ENCODE data around the gene RNASEH2C.
A peak's percentile ranks its signal among the peaks of the same experiment; 100 is the strongest.
"Not testable (repeated sequence)": the region's sequence is repeated elsewhere in the genome, so short reads cannot be mapped to it uniquely, and the experiment has no call there.

Gene RNASEH2C

DNA sequence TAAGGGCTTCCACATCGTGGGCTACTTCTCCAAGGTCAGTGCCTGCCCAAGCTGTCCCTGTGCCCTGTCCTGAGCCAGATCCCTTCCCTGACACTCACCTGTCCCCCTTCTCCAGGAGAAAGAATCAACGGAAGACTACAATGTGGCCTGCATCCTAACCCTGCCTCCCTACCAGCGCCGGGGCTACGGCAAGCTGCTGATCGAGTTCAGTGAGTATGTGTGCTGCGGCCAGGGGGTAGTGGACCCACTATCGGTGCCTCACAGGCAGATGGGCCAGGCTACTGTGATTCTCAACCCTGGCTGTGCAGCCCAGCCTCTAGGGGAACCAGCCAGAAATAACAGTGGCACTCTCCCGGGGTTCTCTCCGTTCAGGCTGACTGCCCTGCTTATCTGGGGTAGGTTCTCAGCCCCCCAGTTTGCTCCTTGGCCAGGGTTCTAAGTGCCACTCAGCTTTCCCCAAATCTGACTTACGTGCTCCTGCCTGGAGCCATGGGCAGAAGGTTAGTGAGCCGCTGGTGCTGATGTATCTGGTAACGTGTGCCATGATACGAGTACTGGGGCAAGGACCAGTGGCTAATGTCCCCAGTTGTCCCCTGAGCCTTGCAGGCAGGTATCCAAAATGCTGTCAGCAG lies 3.7 kb downstream of the RNASEH2C start:
- DNase-seq (ENCODE audit: low spot score) = no peak

DNA sequence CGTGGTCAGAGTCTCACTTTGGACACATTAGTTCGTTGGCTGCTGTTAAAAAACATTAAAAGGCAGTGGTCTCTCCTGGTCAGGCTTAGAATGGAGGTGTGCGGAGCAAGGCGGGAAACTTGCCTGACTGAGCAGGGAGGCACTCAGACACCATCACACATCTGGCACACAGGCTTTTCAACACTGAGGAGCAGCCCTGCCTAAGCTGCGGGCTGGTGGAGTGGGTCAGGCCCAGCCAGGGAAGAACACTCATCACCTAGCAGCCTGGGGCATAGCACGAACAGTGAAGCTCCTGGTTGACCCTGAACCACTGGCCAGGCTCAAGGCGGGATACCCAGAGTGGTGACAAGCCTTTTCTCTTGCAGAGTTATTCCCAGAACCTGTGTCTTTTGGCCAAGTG lies 4.3 kb downstream of the RNASEH2C start:
- no peak for DNase-seq (ENCODE audit: low spot score)

- no peak for DNase-seq (ENCODE audit: low spot score)
Observed at GRCh38 chr11:65714433-65714832, 6.2 kb downstream of the RNASEH2C start.

- DNase-seq (ENCODE audit: low spot score) = no peak
Observed at GRCh38 chr11:65713212-65713969, 7.2 kb downstream of the RNASEH2C start.

DNA sequence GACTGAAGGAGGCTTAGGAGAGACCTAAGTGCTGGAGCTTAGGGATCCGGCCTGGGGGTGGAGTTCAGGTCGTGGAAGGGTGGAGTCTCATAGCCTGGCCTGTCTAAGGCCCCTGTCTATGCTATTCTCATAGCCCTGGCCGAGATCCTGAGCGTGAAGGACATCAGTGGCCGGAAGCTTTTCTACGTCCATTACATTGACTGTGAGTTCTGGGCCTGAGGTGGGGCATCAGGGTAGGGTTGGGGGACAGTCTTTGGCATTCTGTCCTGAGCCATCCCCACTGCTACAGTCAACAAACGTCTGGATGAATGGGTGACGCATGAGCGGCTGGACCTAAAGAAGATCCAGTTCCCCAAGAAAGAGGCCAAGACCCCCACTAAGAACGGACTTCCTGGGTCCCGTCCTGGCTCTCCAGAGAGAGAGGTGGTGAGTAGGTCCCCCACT lies 7.9 kb downstream of the RNASEH2C start:
- no peak for DNase-seq (ENCODE audit: low spot score)

- peak; percentile 97 for DNase-seq (ENCODE audit: low spot score)
Observed at GRCh38 chr11:65711785-65712632, 8.6 kb downstream of the RNASEH2C start, which contains the start of gene KAT5. Gene KAT5 (plus strand): TSS chr11:65712252. CDS start chr11:65712268, 16 bp downstream.

DNA sequence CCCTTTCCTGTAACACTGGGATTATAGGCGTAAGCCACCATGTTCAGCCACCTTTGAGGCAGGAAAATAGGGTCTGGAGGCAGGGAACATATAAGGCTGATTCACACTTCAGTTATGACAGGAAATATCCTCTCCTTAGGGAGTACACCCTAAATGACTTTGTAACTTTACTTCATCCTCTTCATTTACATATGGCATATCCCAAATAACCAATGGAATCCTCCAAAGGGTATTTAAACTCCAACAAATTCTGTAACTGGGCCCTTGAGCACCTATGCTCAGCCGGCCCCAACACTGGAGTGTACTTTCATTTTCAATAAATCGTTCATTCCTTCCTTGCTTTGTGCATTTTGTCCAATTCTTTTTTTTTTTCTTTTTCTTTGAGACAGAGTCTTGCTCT lies 10.2 kb downstream of the RNASEH2C start:
- no peak for DNase-seq (ENCODE audit: low spot score)

DNA sequence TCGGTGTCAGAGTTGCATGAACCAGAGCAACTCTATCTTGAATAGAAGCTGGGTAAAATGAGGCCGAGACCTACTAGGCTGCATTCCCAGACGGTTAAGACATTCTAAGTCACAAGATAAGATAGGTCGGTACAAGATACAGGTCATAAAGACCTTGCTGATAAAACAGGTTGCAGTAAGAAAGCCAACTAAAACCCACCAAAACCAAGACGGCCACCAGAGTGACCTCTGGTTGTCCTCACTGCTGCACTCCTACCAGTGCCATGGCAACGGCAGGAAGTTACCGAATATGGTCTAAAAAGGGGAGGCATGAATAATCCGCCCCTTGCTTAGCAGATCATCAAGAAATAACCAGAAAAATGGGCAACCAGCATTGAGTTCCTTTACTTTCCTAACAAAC lies 10.9 kb downstream of the RNASEH2C start:
- no peak for DNase-seq (ENCODE audit: low spot score)

DNA sequence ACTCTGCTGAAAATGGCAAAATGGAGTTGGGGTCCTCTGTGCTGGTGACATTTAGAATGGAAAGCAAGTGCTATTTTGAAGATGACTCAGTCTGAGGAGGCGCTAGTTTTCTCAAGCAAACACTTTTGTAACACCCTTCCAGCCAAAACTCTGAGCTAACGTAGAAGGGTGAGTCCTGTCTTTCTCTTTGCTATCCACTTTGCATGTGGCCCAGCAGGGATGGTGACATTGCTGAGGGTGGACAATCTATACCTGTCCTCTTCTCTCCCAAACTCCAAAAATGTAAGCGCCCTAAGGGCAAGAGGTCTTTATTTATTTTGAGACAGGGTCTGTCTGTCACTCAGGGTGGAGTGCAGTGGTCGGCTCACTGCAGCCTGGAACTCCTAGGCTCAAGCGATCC lies 12.1 kb downstream of the RNASEH2C start:
- no peak for DNase-seq (ENCODE audit: low spot score)

- not testable (repeated sequence) for DNase-seq (ENCODE audit: low spot score)
Observed at GRCh38 chr11:65707002-65707401, 13.6 kb downstream of the RNASEH2C start.

DNA sequence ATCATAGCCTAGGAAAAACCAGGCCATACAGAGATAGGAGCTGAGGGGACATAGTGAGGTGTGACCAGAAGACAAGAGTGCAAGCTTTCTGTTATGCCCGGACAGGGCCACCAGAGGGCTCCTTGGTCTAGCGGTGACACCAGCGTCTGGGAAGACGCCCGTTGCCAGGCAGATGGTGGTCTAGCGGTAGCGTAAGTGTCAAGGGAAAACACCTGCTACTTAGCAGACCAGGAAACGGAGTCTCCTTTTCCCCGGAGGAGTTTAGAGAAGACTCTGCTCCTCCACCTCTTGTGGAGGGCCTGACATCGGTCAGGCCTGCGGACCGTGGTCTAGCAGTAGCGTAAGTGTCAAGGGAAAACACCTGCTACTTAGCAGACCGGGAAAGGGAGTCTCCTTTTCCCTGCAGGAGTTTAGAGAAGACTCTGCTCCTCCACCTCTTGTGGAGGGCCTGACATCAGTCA lies 14.3 kb downstream of the RNASEH2C start:
- DNase-seq (ENCODE audit: low spot score) = peak; percentile 58

- DNase-seq (ENCODE audit: low spot score) = no peak
Observed at GRCh38 chr11:65703846-65704245, 16.8 kb downstream of the RNASEH2C start.

DNA sequence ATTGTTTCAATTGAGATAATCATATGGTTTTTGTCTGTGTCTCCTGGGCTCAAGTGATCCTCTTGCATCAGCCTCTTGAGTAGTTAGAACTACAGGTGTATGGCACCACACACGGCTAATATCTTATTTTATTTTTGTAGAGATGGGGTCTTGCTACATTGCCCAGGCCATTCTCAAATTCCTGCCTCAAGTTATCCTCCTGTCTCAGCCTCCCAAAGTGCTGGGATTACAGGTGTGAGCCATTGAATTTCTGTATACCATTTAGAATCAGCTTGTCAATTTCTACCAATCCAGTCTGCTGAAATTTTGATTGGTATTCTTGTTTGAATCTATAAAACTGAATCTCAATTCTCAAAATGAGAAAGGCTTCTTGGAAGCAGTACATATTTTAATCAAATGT lies 18.9 kb downstream of the RNASEH2C start:
- DNase-seq (ENCODE audit: low spot score) = no peak

DNA sequence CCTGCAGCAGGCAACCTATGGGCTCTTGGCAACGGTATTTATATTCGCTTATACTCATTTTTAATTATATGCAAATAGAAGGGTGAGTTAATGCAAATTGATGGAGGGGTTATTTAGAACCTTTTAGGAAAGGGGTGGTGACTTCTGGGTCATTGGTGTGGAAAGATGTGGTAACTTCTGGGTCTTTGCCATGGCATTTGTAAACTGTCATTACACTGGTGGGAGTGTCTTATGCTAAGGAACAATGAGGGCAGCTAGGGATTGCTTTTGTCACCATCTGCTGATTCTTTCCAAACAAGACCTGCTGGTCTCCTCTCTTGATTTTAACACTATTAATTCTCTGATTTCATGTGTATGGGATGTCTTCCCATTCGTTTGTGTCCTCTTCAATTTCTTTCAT lies 20.2 kb downstream of the RNASEH2C start:
- DNase-seq (ENCODE audit: low spot score) = no peak

DNA sequence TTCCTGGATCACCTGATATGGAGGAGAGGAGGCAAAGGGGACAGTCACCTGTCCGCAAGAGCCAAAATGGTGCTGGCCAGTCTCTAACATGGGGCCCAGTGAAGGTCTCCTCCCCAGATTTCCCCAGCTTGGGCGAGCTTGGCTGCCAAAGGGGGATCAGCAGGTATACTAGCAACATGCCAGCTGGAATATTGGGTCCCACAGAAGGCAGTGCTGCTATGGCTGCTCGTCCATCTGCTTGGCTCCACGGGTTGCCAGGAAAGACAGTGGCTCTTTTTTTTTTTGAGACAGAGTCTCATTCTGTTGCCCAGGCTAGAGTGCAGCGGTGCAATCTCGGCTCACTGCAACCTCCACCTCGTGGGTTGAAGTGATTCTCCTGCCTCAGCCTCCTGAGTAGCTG lies 21.3 kb downstream of the RNASEH2C start:
- no peak for DNase-seq (ENCODE audit: low spot score)

- no peak for DNase-seq (ENCODE audit: low spot score)
Observed at GRCh38 chr11:65698205-65698604, 22.4 kb downstream of the RNASEH2C start.

DNA sequence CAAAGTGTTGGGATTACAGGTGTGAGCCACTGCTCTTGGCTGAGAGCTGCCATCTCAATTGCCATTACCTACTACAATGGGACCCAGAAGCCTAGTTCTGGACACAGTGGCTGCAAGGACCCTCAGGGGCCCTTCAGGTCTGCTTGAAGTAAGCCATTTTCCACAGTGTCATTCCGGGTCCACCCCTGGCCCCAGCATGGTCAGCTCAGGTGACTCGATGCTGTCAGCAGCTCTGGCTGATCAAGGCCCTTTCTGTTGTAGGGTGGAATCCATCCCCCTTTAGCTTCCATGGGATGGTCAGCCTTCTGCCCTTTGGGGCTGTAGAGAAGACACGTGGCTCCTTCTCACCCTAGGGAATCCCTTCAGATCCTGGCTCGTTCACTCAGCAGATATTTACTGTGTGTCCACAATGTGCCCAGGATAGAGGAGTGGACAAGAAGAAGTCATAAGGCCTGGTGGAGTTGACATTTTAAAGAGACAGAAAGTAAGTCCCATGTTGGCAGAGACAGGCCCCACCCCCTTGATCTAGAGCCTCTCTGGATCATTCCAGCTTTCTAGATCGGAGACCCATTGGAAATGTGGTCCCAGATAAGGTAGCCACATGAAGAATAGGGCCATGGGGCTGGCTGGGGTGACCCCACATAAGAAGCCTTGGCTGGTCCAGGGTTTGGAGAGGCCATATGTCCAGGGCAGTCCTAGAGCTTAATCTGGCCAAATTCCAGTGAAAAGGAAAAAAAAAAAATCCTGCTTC lies 23.6 kb downstream of the RNASEH2C start:
- no peak for DNase-seq (ENCODE audit: low spot score)

DNA sequence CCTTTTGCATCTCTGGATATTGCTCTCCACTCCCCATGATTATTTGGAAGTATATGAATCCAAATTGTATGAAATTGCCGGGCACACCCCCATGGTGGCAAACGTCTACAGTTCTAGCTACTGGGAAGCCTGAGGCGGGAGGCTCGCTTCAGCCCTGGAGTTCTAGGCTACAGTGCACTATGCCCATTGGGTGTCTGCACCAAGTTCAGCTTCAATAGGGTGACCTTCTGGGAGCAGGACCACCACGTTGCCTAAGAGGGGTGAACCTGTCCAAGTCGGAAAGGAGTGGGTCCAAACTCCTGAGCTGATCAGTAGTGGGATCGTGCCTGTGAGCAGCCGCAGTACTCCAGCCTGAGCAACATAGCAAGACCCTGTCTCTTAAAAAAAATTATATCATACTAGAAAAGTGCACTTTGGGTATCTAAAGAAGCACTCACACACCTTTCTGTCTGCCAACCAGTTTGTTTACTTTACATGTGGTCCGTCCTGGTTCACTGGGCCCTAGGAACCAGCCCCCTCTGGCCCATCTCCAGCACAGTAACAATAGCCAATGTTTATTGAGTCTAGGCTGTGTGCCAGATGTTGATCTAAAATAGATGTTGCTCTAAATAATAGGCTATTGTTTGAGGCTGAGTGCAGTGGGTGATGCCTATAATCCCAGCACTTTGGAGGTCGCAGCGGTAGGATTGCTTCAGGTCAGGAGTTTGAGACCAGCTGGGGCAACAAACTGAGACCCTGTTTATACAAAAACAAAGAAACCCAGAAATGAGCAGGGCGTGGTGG lies 24.9 kb downstream of the RNASEH2C start:
- DNase-seq (ENCODE audit: low spot score) = no peak

DNA sequence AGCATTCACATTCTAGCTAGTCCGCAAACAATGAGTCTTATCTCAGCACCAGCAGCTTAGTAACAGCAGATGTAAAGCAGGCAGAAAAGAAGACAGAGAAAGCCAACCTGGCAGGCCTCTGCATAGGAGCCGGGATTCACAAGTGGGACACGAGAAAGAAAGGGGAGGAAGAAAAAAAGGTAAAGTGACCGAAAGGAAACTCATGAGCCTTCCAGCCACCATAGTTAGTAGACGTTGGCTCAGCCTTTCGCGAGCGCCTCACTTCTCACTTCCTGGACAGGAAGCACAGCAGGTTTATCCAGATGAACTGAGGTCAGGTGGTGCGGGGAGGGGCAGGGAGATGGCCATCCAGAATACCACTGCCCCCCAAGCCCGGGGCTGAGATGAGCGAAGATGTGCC lies 28.2 kb downstream of the RNASEH2C start:
- DNase-seq (ENCODE audit: low spot score) = no peak

GRCh38 chr11:65691847-65692246 lies 28.8 kb downstream of the RNASEH2C start:
- not testable (repeated sequence) for DNase-seq (ENCODE audit: low spot score)

- no peak for DNase-seq (ENCODE audit: low spot score)
Observed at GRCh38 chr11:65685981-65686380, 34.6 kb downstream of the RNASEH2C start.
